Anterior cingulate cortex (tissue), 58 donors: ENCODE data around the gene PDCD2.
"Not testable (repeated sequence)": the region's sequence is repeated elsewhere in the genome, so short reads cannot be mapped to it uniquely, and the experiment has no call there.

ENCODE experiments used
- DNase-seq, 58 donors: peaks; one replicate each; lab custom pipeline; 2025; lab: John Stamatoyannopoulos, UW

Gene PDCD2

GRCh38 chr6:170553534-170554012 lies 30.9 kb downstream of the PDCD2 start:
- peak in 16 of 58 donors; percentile 38 to 86 (median 66) for DNase-seq

DNA sequence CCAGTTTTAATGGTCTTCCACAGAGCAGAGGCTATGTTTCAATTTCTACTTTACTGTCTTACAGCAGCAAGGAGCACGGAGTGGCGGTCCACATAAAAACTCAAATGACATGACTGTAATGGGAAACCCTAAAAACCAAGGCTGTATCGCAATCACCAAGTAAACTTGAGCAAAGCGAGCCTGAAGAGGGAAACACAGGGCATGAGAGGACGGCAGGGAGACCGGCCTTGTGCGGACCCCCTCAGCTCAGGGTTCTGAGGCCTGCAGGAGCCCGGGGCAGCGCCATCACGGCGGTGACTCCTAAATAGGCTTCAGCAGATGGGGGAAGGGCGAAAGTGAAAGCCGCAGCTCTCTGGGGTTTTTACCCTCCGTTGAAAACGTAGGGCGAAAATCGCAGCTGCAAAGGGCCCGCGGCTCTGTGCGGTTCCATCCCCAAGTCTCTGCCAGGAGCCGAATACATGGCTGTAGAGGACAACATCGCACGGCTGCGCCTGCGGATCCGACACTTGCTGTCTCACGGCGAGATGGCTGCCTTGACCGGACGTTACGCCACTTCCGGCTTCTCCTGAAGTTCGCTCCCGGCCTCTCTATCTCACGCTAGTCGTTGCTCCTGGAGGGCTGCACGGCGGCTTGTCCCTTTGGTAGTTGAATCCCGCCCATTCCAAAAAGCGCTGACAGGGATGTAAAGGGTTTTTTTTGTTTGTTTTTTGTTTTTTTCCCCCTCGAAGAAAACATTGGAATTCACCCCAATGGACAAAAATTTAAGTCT lies 31.5 kb downstream of the PDCD2 start, which contains the start of gene PSMB1:
PSMB1 (minus strand) TSS at position 543 of the 769 bp plus-strand sequence; CDS start at position 478, 65 bp downstream.
- DNase-seq, result peak; percentile 58 to 98 (median 92)

GRCh38 chr6:170545405-170545804 lies 39.0 kb downstream of the PDCD2 start:
- no peak for DNase-seq

GRCh38 chr6:170542031-170542719 lies 42.3 kb downstream of the PDCD2 start:
- no peak for DNase-seq

- DNase-seq, result no peak
These were observed 47.1 kb downstream of the PDCD2 start for GRCh38 chr6:170537329-170537728.

- no peak for DNase-seq
These were observed 47.8 kb downstream of the PDCD2 start for GRCh38 chr6:170536671-170537070.

DNA sequence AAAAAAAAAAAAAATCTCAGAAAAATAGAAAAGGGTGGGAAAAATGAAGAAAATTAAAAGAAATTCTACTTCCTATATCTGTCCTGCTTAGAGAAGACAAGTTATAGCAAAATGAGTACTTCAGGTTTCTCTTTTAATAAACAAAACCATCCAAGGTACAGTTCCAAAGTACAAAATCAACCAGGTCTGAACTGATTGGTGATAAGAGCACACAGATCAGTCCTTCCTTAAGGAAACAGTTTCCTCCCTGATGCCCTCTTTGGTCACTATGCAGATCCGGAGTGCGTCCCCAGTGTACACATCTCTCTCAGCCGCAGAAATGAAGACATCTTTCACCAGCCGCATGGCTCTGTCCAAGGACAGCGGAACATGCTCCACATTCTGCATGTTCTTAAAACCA lies 49.4 kb downstream of the PDCD2 start:
- no peak for DNase-seq

DNA sequence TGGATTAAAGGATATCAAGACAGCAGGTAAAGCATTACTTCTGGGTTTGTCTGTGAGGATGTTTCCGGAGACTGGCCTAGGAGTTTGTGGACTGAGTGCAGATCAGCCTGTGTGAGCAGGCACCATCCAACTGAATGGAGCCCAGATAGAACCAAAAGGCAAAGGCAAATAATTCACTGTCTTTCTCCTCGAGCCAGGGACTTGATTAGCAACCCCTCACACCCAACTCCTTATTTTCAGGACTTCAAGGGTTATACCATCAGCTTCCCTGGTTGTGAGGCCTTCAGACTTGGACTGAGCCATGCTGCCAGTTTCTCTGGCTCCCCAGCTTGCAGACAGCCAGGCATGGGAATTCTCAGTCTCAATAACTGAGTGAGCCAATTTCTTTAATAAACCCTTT lies 50.6 kb downstream of the PDCD2 start:
- DNase-seq, result no peak

DNA sequence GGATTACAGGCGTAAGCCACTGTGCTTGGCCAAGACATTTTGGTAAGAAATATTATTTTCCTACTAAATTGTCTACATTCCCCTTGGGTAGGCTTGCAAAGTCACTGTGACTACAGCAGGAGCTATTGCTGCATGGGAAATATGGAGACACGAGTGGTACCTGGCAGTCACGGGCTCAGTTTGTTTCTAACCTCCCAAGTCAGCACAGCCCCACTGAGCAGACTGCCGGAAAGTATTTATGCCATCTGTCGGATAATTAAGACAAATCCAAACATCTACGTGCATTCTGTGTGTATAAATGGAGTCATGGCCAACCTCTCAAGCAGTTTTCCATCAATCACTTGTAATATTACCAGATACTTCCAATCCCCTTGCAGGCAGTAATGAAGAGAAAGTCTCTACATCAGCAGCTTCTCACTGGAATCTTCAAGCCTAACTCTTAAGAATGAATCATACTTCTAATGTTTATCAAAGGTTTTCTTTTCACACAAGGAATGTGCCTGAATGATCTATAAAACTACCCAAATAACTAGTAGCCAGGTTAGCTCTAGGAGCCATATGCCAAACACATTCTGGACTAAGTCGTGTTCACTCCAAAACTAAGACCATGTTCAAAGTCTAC lies 51.5 kb downstream of the PDCD2 start:
- DNase-seq, result no peak

DNA sequence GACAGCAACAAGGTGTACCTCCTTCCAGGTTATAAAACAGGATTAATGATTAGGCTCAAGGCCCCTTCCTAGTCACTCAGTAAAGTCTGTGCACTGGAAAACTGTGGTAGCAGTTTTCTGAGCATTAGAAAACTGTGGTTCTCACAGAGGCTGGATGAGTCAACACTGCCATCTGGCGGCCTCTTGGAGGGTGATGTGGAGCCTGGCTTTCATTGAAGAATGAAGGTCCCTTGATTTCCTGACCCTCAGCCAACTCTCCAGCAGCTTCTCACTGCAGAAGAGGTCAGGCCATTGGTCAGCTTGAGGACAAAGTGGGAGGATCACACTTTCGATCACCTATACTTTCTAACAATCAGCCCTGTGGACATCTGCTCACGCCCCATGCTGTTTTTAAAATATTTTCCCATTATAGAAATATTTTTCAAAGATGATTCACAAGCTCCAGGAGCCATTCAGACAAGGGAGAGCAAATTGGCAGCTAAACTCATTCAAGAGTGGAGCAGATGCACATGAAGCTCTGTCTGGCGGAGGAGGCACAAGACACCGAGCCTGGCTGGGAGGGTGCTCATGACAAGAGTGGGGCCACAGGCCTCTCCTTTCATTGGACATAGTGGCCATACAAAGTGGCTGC lies 54.5 kb downstream of the PDCD2 start:
- DNase-seq, result peak in 55 of 58 donors; percentile 17 to 88 (median 62)

DNA sequence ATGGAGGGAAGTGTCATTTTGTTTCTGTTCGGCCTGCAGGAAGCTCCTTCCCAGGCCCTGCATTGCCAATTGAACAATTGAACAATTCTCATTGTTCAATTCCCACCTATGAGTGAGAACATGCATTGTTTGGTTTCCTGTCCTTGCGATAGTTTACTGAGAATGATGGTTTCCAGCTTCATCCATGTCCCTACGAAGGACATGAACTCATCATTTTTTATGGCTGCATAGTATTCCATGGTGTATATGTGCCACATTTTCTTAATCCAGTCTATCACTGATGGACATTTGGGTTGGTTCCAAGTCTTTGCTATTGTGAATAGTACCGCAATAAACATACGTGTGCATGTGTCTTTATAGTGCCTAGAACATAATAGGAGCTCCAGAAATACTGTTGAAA lies 56.4 kb downstream of the PDCD2 start:
- not testable (repeated sequence) for DNase-seq

GRCh38 chr6:170525795-170526194 lies 58.6 kb downstream of the PDCD2 start:
- DNase-seq, result no peak
